DMS153 (cell line): ENCODE measurements around the gene TMPRSS2.

Source experiments
- DNase-seq: peaks from one replicate; lab custom pipeline; 2025; lab: John Stamatoyannopoulos, UW

The TMPRSS2 gene

DNA sequence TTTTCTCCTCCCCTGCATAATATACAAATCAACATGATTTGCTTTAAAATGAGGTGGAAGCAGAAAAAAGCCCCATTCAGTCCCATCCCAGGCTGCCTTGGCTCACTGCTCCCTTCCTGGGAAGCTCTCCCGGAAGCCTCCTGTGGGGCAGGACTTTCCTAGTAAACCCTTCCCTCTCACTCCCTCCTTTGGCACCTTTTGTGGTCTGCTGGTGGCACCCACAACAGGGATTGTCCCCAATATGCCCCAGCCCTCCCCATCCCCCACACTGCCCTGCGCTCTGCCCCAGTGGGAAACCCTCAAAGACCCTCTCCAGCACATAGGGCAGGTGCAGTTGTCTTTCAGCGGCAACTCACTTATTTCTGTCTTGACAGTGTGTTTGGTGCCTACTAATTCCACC, 1.8 kb upstream of the TMPRSS2 start:
- no peak for DNase-seq

DNA sequence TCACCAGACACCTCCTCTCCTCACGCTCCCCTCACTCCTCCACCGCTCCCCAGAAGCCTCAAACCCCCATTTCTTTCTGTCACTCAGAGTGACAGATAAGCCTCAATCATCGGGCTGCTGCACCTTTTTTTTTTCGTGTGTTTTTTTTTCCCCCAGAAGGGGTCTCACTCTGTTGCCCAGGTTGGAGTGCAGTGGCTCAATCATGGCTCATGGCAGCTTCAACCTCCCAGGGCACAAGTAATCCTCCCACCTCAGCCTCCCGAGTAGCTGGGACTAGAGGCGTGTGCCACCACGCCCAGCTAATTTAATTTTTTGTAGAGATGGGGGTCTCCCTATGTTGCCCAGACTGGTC, 1.2 kb upstream of the TMPRSS2 start:
- DNase-seq: no peak

DNA sequence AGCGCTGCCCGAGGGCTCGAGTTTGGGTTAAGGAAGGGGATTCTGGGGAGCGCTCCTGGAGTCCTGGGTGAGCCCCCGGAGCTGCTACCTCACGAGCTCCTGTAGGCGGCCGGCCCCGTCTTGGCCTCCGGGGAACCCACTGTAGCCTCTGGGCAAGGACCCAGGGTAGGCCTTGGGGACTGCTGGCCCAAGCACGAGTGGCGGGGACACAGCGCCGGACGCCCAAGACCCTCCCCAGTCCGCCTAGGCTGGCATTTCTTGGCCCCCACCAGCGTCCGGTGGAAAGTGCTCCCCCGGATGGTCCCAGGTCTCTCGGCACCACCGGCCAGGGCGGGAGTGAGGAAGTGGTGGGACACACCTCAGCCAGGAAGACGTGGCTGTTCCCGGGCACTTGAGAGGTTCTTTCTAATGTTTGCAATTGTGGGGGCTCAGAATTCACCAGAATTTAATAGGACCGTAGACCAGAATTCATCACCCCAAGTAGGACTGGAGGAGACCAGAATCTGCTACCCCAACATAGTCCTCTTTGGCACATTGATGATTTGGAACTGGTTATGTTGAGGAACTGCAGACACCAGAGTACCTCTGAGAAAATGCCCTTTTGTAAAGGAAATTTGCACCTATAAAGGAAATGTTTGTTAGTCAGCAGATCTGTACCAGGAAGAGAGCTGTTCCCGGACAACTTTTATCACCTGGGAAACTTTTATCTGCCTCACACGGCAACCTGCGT, 622 bp upstream of the TMPRSS2 start:
- DNase-seq: no peak

DNA sequence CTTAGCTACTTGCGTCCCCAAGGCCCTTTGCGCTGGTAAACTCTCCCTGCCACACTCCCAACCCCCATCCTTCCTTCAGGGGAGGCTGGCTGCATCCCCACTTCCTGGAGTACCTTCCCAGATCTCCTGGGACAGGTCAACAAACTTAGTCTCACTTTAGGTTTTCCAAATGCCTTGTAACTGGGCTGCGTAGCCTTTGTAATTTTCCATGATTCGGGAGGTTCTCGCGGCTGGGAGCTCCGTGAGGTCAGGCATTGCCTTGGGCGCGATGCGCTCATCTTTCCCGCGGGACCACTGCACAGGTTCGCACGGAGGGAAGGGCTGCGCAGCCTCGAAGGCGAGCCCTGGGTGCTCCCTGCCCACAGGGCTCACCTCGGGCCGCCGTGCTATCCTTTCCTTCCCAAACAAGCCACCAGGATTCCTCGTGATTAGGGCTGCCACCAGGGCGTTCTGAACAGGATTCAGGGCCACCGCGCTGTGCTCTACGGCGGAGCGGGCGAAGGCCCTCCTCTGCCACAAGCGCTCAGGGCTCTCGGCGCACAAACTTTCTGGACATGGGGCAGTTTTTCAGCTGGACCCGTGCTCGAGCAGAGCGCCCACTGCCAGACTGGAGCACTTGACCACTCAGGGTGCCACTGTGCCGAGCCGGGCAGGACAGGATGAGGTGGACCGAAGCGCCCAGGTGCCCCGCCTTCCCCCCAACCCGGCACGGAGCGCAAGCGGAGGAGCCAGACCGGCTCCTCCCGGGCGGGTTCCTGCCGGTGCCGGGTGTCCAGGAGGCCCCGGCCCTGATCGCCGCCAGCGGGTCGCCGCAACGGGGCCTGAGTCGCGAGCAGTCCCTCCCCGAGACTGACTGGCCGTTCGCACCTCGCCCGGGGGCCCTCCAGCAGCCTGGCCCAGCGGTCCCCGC, 1.1 kb downstream of the TMPRSS2 start:
- no peak for DNase-seq

DNA sequence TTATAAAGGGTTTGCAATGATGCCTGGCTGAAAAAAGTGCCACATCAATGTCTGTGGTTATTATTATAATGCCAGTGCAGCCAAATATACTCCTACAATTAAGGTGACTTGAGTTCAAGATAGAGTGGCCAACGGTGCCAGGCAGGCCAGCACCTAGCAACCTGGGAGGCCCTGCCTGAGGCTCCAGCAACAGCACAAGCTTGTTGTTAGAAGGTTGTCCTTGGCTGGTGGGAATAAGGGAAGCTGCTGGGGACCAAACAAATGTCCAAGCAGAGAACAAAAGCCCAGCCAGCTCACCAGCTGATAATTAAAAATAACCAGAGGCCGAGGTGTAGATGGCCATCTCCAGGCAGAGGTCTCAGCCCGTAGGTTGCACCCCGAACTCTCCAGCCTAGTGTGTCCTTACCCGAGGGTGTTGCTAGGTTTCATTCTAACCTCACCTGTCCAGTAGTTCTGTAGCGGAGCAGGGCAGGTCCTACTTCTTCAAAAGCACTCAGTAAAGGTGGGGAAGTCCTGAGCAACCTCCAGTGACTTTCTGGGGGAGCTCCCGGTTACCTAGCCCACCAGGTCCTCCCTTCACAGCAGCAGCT, 1.9 kb downstream of the TMPRSS2 start:
- no peak for DNase-seq

DNA sequence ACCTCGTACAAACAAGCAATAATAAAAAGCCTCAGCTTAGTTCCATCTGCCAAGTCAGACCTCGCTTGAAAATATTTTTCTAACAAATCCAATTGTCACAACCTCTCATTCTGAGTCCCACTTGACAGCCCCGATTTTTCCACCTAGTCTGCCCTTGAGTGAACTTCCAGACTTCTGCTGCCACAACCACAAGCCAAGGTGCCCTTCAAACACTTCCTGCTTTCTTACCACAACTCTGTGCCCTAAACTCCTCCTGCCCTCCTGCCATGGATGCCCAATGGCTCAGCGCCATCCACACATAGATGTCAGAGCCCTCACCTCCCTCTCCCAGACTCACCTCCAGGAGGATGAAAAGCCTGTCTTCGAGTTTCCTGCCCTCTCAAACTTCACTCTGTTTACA, 3.9 kb downstream of the TMPRSS2 start:
- no peak for DNase-seq

DNA sequence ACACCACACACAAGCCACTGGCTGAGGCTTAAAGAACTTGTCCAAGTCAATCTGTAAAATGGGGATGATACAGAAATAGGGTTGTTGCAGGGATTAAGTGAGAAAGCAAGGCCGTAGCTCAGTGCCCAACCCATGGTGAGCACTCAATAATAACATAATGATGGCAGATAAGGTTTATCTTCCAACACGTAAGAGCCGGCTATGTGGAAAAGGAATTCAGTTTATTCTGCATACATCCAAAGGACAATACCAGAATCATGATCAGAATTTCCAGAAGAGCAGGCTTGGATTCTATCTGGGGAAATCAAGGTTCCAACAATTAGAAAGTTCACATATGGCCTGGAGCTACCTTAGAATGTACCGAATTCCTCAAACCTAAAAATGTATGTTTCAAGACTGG, 4.6 kb downstream of the TMPRSS2 start:
- DNase-seq: no peak

DNA sequence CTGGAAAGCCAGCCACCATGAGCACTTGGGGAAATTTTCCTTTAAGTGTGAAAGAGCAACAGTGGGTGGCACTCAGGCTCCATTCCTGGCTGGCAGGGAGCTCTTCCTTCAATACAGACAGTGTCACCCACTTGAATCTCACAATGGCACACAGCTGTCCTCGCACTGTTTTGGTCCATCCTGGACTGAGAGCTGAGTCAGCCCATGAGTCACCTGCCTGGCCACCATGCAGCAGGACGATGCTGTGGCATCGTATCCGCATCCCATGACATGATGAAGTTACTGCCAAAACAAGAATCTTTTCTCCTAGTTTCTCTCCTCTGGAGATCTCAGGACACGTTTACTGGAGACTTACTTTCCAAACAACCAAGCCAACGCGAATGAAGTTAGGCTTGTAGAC, 6.0 kb downstream of the TMPRSS2 start:
- DNase-seq: peak; percentile 44

DNA sequence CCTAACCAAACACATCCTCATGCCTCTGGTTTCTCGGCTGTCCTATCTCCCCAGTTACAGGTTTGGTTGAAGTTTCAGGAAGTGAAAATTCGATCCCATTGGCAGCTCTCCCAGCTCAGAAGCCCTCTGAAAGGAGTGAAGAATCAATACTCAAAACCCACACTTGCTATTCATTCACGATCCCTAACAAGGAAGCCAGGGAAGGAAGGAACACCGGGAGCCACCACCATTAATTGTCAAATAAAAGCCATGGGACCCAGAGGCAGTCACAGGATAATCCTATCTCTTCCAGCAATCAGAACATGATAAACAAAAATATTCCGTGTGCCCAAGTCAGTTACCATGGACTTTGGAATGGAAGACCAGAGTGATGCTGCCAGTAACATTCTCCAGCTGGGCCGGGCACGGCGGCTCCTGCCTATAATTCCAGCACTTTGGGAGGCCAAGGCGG, 7.0 kb downstream of the TMPRSS2 start:
- peak; percentile 73 for DNase-seq

DNA sequence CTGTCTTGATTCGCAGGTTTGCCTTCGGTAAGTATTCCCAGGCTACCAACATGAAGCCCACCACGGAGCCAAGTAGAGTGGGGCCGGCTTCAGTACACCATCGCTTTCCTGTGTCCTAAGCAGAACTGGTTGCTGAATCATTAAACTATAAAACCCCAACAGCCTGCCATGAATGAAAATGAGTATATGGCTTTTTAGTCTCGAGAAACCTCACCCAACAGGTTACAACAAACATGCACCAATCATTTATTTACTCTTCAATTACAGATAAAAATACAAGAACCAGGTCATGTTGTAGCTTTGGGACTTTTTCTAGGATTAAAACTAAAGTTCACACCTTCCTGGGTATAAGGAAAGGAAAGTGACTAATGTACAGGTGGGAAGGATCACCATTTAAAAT, 7.6 kb downstream of the TMPRSS2 start:
- DNase-seq: no peak

DNA sequence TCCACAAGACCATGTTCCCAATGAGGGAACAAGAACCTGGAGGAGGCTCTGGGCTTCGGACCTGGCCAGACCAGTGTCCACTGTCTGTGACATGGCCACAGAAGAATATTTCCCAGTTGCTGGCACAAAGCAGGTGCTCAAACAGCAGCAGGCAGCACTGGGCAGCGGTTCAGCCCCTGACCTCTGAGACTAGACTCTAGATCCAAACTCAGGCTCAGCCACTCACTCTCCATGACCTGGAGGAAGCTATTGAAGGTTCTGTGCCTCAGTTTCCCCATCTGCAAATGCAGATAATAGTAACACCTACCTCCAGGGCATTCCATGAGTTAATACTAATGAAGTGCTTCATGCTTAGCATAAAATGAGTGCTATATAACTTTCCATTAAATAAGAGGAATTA, 8.0 kb downstream of the TMPRSS2 start:
- no peak for DNase-seq

DNA sequence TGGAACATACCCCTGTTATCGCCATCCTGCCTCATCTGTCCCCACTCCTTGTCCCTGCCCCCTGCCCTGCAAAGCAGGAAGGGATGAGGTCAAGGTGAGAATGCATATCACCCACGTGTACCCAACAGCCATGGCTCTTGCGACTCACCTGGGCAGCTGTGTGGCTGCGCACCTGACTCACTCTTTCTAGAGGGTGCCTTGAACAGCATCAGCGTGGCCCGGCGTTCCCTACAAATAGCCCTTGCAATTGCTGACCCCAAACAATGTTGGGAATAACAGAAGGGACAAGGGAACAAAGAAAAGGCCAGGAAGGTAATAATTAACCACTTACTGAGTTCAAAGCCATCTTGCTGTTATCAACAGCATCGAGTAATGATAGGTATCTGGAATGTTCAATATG, 10.2 kb downstream of the TMPRSS2 start:
- no peak for DNase-seq

DNA sequence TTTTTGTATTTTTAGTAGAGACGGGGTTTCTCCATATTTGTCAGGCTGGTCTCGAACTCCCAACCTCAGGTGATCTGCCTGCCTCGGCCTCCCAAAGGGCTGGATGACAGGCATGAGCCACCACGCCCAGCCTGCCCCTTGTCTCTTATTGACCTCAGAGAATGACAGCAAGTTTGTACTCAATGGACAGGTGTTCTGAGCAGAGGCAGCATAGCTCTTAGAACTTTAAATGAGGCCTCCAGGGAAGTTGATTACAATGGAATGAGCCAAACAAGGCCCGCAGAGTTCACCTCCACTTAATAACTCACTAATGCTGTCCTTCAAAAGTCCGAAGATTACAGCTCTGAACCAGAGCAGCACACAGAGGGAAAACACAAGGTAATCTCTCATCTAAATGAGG, 10.9 kb downstream of the TMPRSS2 start:
- DNase-seq: no peak

DNA sequence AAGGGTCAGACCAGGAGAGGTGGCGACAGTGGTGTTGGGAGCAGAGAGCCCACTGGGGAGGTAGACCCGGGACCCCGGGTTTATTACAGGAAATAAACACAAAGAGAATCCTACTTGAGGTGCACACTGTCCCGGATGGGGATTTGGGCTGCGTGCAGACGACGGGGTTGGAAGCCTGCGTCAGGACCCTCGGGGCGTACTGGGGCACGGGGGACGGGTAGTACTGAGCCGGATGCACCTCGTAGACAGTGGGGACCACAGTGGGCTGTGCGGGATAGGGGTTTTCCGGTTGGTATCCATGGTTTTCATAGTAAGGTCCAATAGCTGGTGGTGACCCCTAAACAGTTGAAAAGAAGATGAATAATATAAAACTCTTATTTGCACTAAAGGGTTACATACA, 13.7 kb downstream of the TMPRSS2 start:
- no peak for DNase-seq

DNA sequence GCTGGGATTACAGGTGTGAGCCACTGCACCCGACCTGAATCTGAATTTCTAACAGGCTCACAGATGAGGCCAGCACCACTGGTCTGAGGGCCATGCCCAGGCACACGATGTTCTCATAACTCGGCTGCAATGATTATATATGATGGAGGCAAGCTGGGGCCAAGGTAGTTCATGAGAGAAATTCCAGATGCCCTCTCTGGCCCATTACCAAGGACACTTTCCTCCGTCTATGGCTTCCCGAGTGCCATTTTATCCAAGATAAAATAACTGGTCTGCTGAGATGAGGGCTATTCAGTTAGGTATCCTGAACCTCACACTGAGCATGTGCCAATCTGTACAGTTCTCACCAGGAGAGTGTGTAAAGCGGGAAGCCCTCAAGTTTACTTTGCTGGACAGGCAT, 16.5 kb downstream of the TMPRSS2 start:
- DNase-seq: no peak

DNA sequence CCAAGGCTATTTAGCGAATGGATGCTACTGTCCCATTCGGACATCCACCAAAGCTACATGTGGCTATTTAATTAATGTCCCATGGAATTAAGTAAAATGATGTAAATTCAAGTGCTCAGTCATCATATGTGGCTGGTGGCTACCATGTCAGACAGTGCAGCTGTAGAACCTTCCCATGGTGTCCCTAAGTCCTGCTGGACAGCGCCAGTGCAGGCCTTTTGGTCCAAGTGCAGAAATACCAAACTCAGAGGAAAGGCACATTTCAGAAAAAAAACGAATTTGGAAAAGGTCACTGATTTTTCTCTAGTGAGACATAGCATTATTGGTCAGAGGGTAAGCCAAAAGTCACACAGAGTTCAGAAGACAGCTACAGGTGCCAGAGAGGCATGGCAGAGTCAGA, 17.6 kb downstream of the TMPRSS2 start:
- DNase-seq: no peak

DNA sequence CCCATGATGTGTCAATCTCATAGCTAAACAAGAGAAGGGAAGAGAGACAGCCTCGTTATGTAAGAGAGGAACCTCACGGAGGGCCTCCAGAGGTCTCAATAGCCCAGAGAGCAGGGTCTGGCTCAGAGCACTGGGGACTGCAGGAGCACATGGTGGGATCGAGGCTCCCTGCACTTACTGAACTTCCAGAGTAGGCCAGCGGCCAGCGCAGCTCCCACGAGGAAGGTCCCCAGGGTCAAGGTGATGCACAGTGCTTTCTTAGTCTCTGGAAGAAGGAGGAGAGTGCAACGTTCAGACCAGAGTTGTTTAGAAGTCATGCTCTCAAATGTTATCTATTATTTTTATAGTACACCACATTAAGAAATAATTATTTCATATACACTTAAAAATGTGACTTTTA, 18.6 kb downstream of the TMPRSS2 start:
- DNase-seq: no peak

DNA sequence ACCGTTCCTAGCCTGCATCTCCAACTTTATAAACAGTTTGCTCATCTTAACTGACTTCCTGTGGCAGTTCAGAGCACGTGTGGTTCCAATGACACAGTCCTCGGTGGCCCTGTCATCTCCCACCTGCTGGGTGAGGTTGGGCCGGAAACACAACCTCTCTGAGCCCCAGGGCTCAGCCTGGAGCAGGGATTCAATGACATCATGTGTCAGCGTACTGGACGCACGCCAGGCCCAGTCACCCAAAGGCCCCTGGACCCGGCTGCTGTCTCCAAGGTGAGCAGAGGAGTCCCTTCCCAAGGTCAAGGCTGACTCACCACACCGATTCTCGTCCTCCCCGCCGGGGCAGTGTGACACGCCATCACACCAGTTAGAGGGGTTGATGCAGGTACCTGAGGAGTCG, 19.9 kb downstream of the TMPRSS2 start:
- DNase-seq: no peak

DNA sequence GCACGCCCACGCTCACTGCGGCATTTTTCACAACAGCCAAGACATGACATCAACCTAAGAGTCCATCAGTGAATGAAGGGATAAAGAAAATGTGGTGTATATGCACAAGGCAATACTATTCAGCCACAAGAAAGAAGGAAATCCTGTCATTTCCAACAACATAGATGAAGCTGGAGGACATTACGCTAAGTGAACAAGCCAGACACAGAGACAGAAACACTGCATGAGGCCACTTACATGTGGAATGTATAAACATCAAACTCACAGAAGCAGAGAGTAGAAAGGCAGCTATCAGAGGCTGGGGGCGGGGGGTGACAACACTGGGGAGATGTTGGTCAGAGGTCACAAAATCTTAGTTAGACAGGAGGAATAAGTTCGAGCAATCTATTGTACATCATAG, 20.9 kb downstream of the TMPRSS2 start:
- no peak for DNase-seq

DNA sequence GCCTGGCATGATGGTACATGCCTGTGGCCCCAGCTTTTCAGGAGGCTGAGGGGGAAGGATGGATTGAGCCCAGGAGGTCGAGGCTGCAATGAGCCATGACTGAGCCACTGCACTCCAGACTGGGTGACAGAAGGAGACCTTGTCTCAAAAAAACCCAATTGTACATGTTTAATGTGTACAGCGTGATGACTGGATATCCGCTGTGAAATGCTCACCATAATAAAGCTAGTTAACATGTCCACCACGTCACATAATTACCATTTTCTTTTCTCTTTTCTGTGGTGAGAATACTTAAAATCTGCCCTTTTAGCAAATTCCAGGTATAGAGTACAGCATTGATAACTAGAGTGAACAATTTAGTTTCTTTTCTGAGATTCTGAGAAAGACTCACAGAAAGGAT, 24.0 kb downstream of the TMPRSS2 start:
- DNase-seq: no peak

DNA sequence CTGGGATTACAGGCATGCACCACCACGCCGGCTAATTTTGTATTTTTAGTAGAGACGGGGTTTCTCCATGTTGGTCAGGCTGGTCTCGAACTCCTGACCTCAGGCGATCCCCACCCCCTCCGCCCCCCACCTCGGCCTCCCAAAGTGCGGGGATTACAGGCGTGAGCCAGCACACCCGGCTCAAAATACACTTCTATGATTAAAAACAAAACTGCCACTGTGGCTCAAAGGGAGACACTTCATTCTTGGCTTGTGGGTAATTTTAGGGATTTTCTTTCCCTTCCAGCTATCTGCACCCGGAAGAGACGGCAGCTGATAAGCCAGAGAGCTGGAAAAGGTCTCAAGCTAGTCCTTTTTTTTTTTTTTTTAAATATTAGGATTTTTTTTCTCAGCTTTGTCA, 24.5 kb downstream of the TMPRSS2 start:
- no peak for DNase-seq

DNA sequence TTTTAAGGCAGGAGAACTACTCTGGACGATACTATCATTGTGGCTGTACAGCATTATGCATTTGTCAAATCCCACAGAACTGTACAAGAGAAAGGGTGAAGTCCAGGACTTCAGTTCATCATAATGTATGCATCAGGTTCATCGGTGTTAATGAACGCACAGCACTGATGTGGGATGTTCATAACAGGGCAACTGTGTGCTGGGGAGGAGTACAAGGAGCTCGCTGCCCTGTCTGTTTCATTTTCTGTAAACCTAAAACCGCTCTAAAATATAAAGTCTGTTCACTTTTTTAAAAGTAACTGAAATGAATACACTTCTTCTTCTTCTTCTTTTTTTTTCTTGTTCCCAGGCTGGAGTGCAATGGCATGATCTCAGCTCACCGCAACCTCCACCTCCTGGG, 25.0 kb downstream of the TMPRSS2 start:
- DNase-seq: no peak

DNA sequence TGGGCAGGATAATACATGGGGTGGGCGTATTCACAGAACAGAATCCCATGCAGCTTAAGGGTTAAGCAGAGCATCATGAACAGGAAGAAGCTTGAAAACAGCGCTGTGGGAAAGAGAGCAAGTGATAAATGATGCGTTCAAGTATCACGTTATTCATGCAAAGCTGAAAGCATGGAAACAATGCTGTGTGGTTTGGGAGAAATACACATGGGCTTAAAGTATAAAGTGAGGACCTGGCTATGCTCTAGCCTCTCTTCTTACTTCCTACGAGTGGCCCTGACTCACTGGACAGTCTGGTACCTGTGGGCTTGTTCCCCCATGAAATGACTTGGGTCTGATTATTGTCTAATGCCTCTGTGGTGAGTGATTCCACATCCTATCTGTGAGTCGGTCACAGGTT, 25.7 kb downstream of the TMPRSS2 start:
- DNase-seq: no peak
